CD4-positive, alpha-beta memory T cell (primary cell): ENCODE measurements around the gene FGFR2. TPM values are rescaled to one million over a fixed set of nuclear protein-coding genes. Genes with fewer than 3 reads are reported as not detected.

Experiments used
- CTCF ChIA-PET: fragments of 350-600 bp; sonication (Branson Sonifier 250); formaldehyde crosslinking; loops from one replicate; lab custom pipeline; 2021; ENCODE audit warnings: inconsistent platforms; ENCODE audit not compliant: partially characterized antibody; lab: Charles Lee
- POLR2A ChIA-PET: fragments of 350-600 bp; sonication (Branson Sonifier 250); formaldehyde crosslinking; loops from one replicate; lab custom pipeline; 2021; ENCODE audit not compliant: partially characterized antibody; lab: Charles Lee
- DNase-seq, 5 donors: peaks; one replicate each; pipeline versions ENCODE4 v3.0.0 to v3.0.0-alpha.2; 2020 to 2022; ENCODE audit warnings: mixed read lengths in 1 of 5
- H3K27ac ChIP-seq: one replicate; pipeline ENCODE4 v1.7.0; 2013; ENCODE audit warnings: low read depth, low read length
- H3K27me3 ChIP-seq: 2 replicates; pipeline ENCODE4 v1.7.0; 2013; ENCODE audit warnings: mild to moderate bottlenecking, low read length, moderate library complexity; ENCODE audit not compliant: insufficient read depth
- H3K36me3 ChIP-seq: 2 replicates; pipeline ENCODE4 v1.7.0; 2013; ENCODE audit warnings: mild to moderate bottlenecking, low read length, moderate library complexity; ENCODE audit not compliant: insufficient read depth
- H3K4me1 ChIP-seq: 2 replicates; pipeline ENCODE4 v1.7.0; 2013; ENCODE audit warnings: mild to moderate bottlenecking, low read length, moderate library complexity; ENCODE audit not compliant: insufficient read depth
- H3K4me3 ChIP-seq, 2 donors: one replicate each; pipeline ENCODE4 v1.7.0; 2013; ENCODE audit warnings: low read length in 2 of 2, mild to moderate bottlenecking in 1 of 2
- H3K9me3 ChIP-seq, 2 donors: one replicate each; pipeline ENCODE4 v1.7.0; 2013; ENCODE audit warnings: low read length in 2 of 2, control low read depth in 1 of 2; ENCODE audit not compliant: control insufficient read depth in 1 of 2
- H3K27ac Mint-ChIP-seq, 7 donors: one replicate each; pipeline ENCODE4 v1.8.0; 2020 to 2021; ENCODE audit warnings: mixed read lengths in 7 of 7, mild to moderate bottlenecking in 6 of 7, inconsistent platforms in 3 of 7, moderate library complexity in 3 of 7
- H3K27me3 Mint-ChIP-seq, 2 donors: one replicate each; pipeline ENCODE4 v1.8.0; 2020 to 2021; ENCODE audit warnings: mixed read lengths in 2 of 2
- H3K36me3 Mint-ChIP-seq, 2 donors: one replicate each; pipeline ENCODE4 v1.8.0; 2020 to 2021; ENCODE audit warnings: mixed read lengths in 2 of 2, inconsistent platforms in 1 of 2, mild to moderate bottlenecking in 1 of 2
- H3K4me1 Mint-ChIP-seq, 4 donors: one replicate each; pipeline ENCODE4 v1.8.0; 2020 to 2021; ENCODE audit warnings: mixed read lengths in 4 of 4, mild to moderate bottlenecking in 1 of 4
- H3K4me3 Mint-ChIP-seq, 8 donors: one replicate each; pipeline ENCODE4 v1.8.0; 2020 to 2021; ENCODE audit warnings: mixed read lengths in 8 of 8, mild to moderate bottlenecking in 7 of 8, moderate library complexity in 6 of 8, inconsistent platforms in 3 of 8
- H3K9me3 Mint-ChIP-seq, 8 donors: one replicate each; pipeline ENCODE4 v1.8.0; 2020 to 2021; ENCODE audit warnings: mixed read lengths in 8 of 8, mild to moderate bottlenecking in 5 of 8, inconsistent platforms in 3 of 8, moderate library complexity in 1 of 8
- intact Hi-C: fragments of 100-400 bp; cut with micrococcal nuclease; formaldehyde crosslinking; loops from one replicate; pipeline ENCODE4 v1.15.1; 2023
- polyA plus RNA-seq, 2 donors: library from polyadenylated mRNA; unstranded; fragments of 300-500 nt; fragmentation: Illumina TruSeq; gene quantifications; one replicate each; pipeline ENCODE4 v1.2.3, GENCODE V29; 2021
- total RNA-seq, 2 experiments: library from RNA; stranded (reverse); gene quantifications; one replicate each; pipeline ENCODE4 v1.2.3, GENCODE V29; 2021

Gene FGFR2
- under 1 TPM; 0.58 to 0.90 TPM for total RNA-seq
- 1 to 10 TPM in 1 of 2 donors, not detected in 1; 1.0 TPM for polyA plus RNA-seq

- intact Hi-C loops, result no loop called here
- Histone ChIP-seq H3K27ac (no peak within 1 kb of the TSS), H3K27me3 (peaks cover 7% of the 10 kb centered on the region), H3K4me3 (no peak within 1 kb of the TSS), H3K9me3 (no peaks in the 10 kb centered on the region), H3K4me1 (peaks cover 3% of the 10 kb centered on the region), H3K36me3 (no peaks in the 10 kb centered on the region)
- no peaks in the 10 kb centered on the region for H3K9me3 Mint-ChIP-seq
- peaks cover 4 to 8% (median 6%) of the 10 kb centered on the region in 4 donors for H3K4me1 Mint-ChIP-seq
- H3K4me3 Mint-ChIP-seq, result peak within 1 kb of the TSS in 7 of 8 donors; percentile 21 to 75 (median 43)
- ChIA-PET CTCF (no interaction called here), POLR2A (no interaction called here)
- H3K27me3 Mint-ChIP-seq, result peaks cover 22 to 30% of the 10 kb centered on the region in 2 donors
- H3K27ac Mint-ChIP-seq, result no peak within 1 kb of the TSS
- no peaks in the 10 kb centered on the region for H3K36me3 Mint-ChIP-seq
- DNase-seq, result peak in 2 of 5 donors; percentile 6 to 18
Observed at GRCh38 chr10:121598263-121599249, at the start of gene FGFR2. FGFR2 (minus strand) TSS chr10:121598444; CDS start chr10:121593817, 4,627 bp downstream.

DNA sequence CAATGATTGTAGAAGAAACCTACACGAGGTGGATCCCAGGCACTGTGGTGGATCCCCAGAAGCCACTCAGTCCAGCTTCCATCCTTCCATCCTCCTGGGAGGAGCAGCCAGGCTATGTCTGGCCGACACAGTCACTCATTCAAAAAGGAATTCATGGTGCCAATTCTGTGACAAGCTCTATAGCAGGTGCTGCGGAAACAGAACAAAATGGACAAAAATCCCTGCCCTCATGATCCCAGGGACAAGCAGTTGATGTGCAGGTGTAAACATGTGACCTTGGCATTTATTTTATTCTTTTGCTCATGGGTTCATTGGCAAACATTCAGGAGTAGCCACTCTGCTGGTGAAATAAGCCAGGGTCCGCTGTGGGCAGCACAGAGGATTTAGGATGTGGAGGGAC lies 49.2 kb upstream of the FGFR2 start:
- no peaks in the 10 kb centered on the region for H3K36me3 ChIP-seq
- no peak overlapping the region for H3K4me3 ChIP-seq
- H3K4me1 Mint-ChIP-seq, result no peaks in the 10 kb centered on the region
- no peak overlapping the region for H3K27ac ChIP-seq
- H3K27ac Mint-ChIP-seq, result no peak overlapping the region
- peaks cover 0 to 10% (median 2%) of the 10 kb centered on the region in 8 donors for H3K9me3 Mint-ChIP-seq
- DNase-seq, result no peak
- no peaks in the 10 kb centered on the region for H3K36me3 Mint-ChIP-seq
- no peaks in the 10 kb centered on the region for H3K27me3 ChIP-seq
- peaks cover 9 to 12% of the 10 kb centered on the region in 2 donors for H3K27me3 Mint-ChIP-seq
- intact Hi-C loops, result no loop called here
- CTCF ChIA-PET, result no interaction called here
- no peaks in the 10 kb centered on the region for H3K4me1 ChIP-seq
- H3K9me3 ChIP-seq, result no peaks in the 10 kb centered on the region
- H3K4me3 Mint-ChIP-seq, result no peak overlapping the region
- POLR2A ChIA-PET, result no interaction called here

GRCh38 chr10:121645696-121646095 lies 47.5 kb upstream of the FGFR2 start:
- H3K9me3 ChIP-seq, result no peaks in the 10 kb centered on the region
- Mint-ChIP-seq H3K9me3 (peaks cover 0 to 12% (median 8%) of the 10 kb centered on the region in 8 donors), H3K36me3 (no peaks in the 10 kb centered on the region), H3K4me1 (no peaks in the 10 kb centered on the region), H3K4me3 (no peak overlapping the region), H3K27ac (no peak overlapping the region), H3K27me3 (peaks cover 6 to 11% of the 10 kb centered on the region in 2 donors)
- CTCF ChIA-PET, result no interaction called here
- no peaks in the 10 kb centered on the region for H3K36me3 ChIP-seq
- POLR2A ChIA-PET, result no interaction called here
- no peak for DNase-seq
- no peaks in the 10 kb centered on the region for H3K27me3 ChIP-seq
- no peak overlapping the region for H3K27ac ChIP-seq
- no peak overlapping the region for H3K4me3 ChIP-seq
- intact Hi-C loops, result no loop called here
- no peaks in the 10 kb centered on the region for H3K4me1 ChIP-seq

DNA sequence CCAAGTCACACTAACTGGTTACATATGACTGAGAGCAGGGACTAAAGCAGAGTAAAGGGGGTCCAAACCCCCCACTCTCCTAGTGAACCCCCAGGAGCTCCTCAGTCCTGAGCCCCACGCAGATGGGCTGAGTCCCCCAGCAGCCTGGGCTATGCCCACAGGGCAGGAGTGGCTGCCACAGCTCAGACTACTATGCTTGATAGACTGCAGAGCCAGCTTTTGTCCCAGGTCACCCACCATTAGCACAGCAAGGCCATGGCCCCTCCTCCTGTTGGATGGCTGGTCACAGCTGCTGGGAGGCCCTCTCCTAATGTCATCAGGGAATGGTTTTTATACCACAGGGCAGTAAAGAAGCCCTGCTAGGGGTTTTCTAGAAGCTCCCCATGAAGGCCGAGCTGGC lies 46.3 kb upstream of the FGFR2 start:
- no peaks in the 10 kb centered on the region for H3K36me3 ChIP-seq
- Mint-ChIP-seq H3K9me3 (peaks cover 0 to 12% (median 9%) of the 10 kb centered on the region in 8 donors), H3K27ac (no peak overlapping the region), H3K4me3 (no peak overlapping the region), H3K4me1 (no peaks in the 10 kb centered on the region), H3K36me3 (no peaks in the 10 kb centered on the region), H3K27me3 (peaks cover 4 to 11% of the 10 kb centered on the region in 2 donors)
- H3K4me3 ChIP-seq, result no peak overlapping the region
- H3K27me3 ChIP-seq, result no peaks in the 10 kb centered on the region
- no peak overlapping the region for H3K27ac ChIP-seq
- CTCF ChIA-PET, result no interaction called here
- intact Hi-C loops, result no loop called here
- POLR2A ChIA-PET, result no interaction called here
- H3K4me1 ChIP-seq, result no peaks in the 10 kb centered on the region
- H3K9me3 ChIP-seq, result no peaks in the 10 kb centered on the region
- DNase-seq, result no peak

GRCh38 chr10:121640266-121640665 lies 42.0 kb upstream of the FGFR2 start:
- peaks cover 2 to 6% of the 10 kb centered on the region in 2 donors for H3K27me3 Mint-ChIP-seq
- no peaks in the 10 kb centered on the region for H3K4me1 Mint-ChIP-seq
- no peaks in the 10 kb centered on the region for H3K36me3 Mint-ChIP-seq
- POLR2A ChIA-PET, result no interaction called here
- H3K27ac Mint-ChIP-seq, result no peak overlapping the region
- H3K27me3 ChIP-seq, result no peaks in the 10 kb centered on the region
- DNase-seq, result no peak
- H3K4me1 ChIP-seq, result no peaks in the 10 kb centered on the region
- no peaks in the 10 kb centered on the region for H3K36me3 ChIP-seq
- no peak overlapping the region for H3K4me3 Mint-ChIP-seq
- CTCF ChIA-PET, result no interaction called here
- H3K27ac ChIP-seq, result no peak overlapping the region
- intact Hi-C loops, result no loop called here
- no peaks in the 10 kb centered on the region for H3K9me3 ChIP-seq
- H3K9me3 Mint-ChIP-seq, result peaks cover 0 to 29% (median 16%) of the 10 kb centered on the region in 8 donors
- no peak overlapping the region for H3K4me3 ChIP-seq

DNA sequence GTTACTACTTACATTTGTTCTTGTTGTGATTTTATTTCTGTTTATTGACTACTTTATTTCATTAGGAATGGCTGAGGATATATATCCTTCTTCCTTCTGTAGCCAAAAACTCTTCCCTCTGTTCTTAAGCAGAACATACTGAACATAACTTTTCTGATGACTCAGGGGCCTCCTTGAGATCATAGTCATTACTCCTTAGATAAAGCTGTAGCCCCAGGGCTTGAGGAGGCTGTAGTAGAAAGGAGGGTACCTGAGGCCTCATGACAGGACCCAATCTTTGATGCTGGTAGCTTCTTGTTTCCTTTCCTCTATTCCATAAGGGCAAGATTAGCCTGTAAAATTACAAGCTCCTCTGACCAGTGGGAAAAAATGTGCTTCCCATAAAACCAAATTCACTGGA lies 41.2 kb upstream of the FGFR2 start:
- H3K4me3 ChIP-seq, result no peak overlapping the region
- intact Hi-C loops, result no loop called here
- ChIA-PET CTCF (no interaction called here), POLR2A (no interaction called here)
- H3K27ac ChIP-seq, result no peak overlapping the region
- peaks cover 0 to 29% (median 16%) of the 10 kb centered on the region in 8 donors for H3K9me3 Mint-ChIP-seq
- no peak overlapping the region for H3K27ac Mint-ChIP-seq
- no peaks in the 10 kb centered on the region for H3K36me3 Mint-ChIP-seq
- no peaks in the 10 kb centered on the region for H3K9me3 ChIP-seq
- H3K27me3 Mint-ChIP-seq, result peaks cover 2 to 6% of the 10 kb centered on the region in 2 donors
- no peak for DNase-seq
- no peaks in the 10 kb centered on the region for H3K27me3 ChIP-seq
- no peaks in the 10 kb centered on the region for H3K4me1 ChIP-seq
- no peaks in the 10 kb centered on the region for H3K36me3 ChIP-seq
- H3K4me1 Mint-ChIP-seq, result no peaks in the 10 kb centered on the region
- no peak overlapping the region for H3K4me3 Mint-ChIP-seq

DNA sequence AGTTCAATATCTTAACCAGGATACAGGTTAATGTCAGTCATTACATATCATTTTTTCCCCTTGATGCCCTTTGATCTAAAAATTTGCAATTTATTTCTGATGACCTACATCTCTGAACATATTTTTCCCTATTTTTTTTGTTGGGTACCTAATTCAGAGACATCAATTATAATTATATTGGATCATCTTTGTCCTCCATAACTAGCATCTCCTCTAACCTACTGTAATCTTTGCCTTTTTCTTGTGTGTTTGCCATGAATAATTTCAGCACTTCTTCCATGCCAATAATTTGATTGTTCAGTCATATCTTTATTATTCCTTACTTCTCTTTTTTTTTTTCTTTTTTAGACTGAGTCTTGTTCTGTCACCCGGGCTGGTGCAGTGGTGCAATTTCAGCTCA lies 39.2 kb upstream of the FGFR2 start:
- no peak overlapping the region for H3K4me3 ChIP-seq
- CTCF ChIA-PET, result no interaction called here
- H3K4me3 Mint-ChIP-seq, result no peak overlapping the region
- intact Hi-C loops, result no loop called here
- H3K27ac Mint-ChIP-seq, result no peak overlapping the region
- no peak overlapping the region for H3K27ac ChIP-seq
- no peak for DNase-seq
- H3K36me3 Mint-ChIP-seq, result no peaks in the 10 kb centered on the region
- no peaks in the 10 kb centered on the region for H3K4me1 Mint-ChIP-seq
- peaks cover 0 to 28% (median 15%) of the 10 kb centered on the region in 8 donors for H3K9me3 Mint-ChIP-seq
- H3K27me3 Mint-ChIP-seq, result peaks cover 0 to 2% of the 10 kb centered on the region in 2 donors
- POLR2A ChIA-PET, result no interaction called here
- H3K36me3 ChIP-seq, result no peaks in the 10 kb centered on the region
- H3K4me1 ChIP-seq, result no peaks in the 10 kb centered on the region
- no peaks in the 10 kb centered on the region for H3K27me3 ChIP-seq
- no peaks in the 10 kb centered on the region for H3K9me3 ChIP-seq
